ENCODE results near the gene RGS19.
A peak's percentile ranks its signal among the peaks of the same experiment; 100 is the strongest.

RGS19 gene

GRCh38 chr20:64065062-64065973 is 14.0 kb downstream of the RGS19 start:
- no peak overlapping the region for H3K4me3 ChIP-seq (ENCODE audit: low read depth, low read length)

GRCh38 chr20:64064145-64064698 is 15.1 kb downstream of the RGS19 start:
- no peak overlapping the region for H3K4me3 ChIP-seq (ENCODE audit: low read depth, low read length)

DNA sequence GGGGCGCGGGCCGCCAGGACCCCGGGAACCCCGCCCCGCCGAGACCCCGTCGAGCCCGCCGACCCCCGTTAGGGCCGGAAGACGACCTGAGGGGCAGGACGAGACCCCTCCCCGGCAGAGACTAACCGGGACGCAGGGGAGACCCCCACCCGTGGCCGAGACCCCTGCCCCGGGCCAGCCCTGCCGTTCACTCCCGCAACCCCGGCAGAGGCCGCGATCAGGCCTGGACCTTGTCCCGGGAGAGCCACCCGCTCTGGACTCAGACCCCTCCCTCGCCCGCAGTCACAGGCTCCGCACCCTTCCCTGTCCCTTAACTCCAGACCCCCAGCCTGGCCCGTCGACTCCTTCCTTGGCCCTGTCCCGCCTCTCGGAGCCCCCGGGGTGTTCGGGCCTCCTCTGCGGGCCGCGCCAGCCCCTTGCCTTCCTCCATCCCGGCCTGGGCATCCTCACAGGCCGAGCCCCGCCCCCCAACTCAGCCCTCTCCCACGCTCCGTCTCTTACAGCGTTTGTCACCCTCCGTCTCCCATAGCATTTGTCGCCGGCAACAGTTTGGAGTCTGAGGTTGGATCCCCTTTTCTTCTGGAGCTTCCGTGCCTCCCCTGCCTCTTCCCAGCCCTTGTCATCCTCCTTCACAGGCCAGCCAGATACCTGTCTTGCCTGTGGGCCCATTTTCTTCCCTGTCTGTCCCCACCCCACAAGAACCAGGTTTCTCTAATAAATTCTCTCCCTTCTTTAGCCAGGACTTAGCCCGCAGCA is 15.8 kb downstream of the RGS19 start:
- H3K4me3 ChIP-seq (ENCODE audit: low read depth, low read length) = peak overlapping the region; percentile 72

DNA sequence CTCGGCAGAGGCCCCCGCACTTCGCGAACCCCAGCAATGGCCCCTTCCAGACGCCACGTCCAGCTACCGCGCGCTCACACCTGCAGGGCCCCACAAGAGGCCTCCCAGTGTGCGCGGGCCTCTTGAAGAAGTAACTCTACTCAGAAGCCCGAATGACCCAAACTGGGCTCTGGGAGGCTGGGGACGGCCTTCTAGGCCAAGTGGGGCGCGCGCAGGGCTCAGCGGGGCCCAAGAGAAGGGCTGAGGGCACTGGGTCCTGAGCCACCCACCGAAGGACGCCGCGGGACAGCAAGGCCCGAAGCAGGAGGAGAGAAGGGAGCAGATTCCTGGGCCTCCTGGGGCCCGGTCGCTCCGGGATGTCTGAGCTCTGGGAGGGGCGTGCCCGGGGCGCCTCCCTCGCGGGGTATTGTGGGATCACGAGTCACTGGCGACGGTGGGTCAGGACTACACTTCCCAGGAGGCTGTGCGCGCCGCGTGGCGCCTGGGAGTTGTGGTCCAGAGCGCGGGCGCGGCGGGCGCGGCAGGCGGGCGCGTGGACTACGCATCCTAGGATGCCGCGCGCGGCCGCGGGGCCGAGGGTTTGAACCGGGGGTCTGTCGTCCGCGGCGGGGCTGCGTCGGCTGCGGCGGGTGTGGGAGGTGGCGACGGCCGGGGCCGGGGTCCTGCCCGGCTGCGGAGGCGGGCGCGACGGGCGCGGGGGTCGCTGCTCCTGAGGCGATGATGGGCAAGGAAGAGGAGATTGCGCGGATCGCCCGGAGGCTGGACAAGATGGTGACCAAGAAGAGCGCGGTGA is 16.5 kb downstream of the RGS19 start, which contains the start of gene TCEA2:
TCEA2 (plus strand) TSS at position 603 of the 793 bp plus-strand sequence; CDS start at position 718, 115 bp downstream.
- peak within 1 kb of the TSS; percentile 72 for H3K4me3 ChIP-seq (ENCODE audit: low read depth, low read length)

- peak overlapping the region; percentile 72 for H3K4me3 ChIP-seq (ENCODE audit: low read depth, low read length)
These were observed 17.1 kb downstream of the RGS19 start for GRCh38 chr20:64062276-64062595.

DNA sequence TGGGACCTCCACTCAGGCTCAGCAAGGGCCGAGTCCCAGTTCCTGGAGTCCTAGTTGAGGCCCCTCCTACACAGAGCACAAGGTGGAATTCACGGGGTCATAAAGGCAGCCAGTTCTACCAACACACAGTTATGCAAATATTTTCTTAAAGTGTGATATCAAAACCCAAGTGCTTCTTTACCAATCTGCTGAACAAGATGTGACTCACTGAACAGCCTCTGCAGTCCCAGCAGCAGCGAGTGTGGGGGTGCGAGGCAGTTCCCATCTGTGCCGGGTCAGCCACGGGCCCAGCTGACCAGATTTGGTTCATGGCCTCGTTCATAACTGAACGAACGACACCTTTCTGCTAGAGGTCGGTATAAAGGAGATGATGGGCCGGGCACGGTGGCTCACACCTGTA is 20.8 kb downstream of the RGS19 start:
- no peak overlapping the region for H3K4me3 ChIP-seq (ENCODE audit: low read depth, low read length)

- H3K4me3 ChIP-seq (ENCODE audit: low read depth, low read length) = no peak overlapping the region
These were observed 21.5 kb downstream of the RGS19 start for GRCh38 chr20:64057628-64058498.

- H3K4me3 ChIP-seq (ENCODE audit: low read depth, low read length) = no peak overlapping the region
These were observed 22.3 kb downstream of the RGS19 start for GRCh38 chr20:64056889-64057627.

GRCh38 chr20:64056639-64056888 is 22.8 kb downstream of the RGS19 start:
- H3K4me3 ChIP-seq (ENCODE audit: low read depth, low read length) = no peak overlapping the region

DNA sequence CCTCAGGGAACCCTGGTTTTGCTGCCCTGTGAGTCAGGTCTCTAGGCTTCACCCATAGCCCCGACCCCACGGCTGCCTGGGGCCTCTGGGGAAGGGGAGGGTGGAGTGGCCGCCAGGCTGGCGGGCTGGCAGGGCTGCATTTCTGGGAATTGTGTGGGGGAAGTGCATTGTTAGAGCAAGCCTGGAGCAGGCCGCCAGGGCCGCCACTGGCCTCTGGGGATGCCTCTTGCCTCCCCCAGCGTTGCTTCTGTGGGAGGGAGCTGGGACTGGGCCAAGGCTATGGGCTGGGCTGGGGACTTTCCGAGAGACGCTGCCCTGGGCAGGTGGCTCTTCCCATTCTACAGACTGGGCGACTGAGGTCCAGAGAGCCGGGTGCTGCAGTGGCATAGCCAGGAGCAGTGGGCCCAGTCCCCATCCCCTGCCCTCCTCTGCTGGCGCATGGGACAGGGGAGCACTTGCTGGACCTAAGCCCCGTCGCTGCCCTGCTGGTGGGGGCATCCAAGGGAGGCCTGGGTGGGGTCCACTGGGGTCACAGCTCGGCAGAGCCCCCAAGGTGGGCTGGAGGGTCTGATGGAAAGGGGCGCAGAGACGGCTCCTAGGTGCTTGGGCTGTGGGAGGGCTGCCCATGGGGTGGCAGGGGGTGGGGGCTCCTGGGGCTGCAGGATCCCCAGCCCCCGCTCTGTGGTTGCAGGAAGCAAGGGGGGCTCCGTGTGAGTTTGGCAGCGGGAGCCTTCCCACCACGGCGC is 23.3 kb downstream of the RGS19 start:
- no peak overlapping the region for H3K4me3 ChIP-seq (ENCODE audit: low read depth, low read length)

DNA sequence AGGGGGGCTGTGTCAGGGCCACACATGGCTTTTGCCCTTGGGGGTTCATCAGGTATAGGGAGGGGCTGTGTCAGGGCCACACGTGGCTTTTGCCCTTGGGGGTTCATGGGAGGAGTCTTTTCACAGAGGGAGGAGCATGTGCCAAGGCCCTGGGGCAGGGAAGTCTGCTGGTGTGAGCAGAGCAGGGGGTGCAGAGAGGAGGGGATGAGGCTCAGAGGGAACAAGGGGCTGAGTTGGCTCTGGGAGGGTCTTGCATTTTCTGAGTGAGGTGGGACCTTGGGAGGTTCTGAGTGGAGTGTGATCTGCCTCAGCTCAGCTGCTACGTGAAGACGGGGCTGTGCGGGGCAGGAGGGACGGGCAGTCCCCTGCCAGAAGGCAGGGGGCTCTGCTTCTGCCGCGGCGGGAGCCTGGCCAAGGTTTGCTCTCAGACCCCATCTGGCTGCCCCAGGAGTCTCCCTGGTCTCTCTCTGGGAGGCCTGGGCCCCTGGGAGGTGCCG is 23.9 kb downstream of the RGS19 start:
- no peak overlapping the region for H3K4me3 ChIP-seq (ENCODE audit: low read depth, low read length)

GRCh38 chr20:64053841-64054661 is 25.3 kb downstream of the RGS19 start:
- H3K4me3 ChIP-seq (ENCODE audit: low read depth, low read length) = no peak overlapping the region

DNA sequence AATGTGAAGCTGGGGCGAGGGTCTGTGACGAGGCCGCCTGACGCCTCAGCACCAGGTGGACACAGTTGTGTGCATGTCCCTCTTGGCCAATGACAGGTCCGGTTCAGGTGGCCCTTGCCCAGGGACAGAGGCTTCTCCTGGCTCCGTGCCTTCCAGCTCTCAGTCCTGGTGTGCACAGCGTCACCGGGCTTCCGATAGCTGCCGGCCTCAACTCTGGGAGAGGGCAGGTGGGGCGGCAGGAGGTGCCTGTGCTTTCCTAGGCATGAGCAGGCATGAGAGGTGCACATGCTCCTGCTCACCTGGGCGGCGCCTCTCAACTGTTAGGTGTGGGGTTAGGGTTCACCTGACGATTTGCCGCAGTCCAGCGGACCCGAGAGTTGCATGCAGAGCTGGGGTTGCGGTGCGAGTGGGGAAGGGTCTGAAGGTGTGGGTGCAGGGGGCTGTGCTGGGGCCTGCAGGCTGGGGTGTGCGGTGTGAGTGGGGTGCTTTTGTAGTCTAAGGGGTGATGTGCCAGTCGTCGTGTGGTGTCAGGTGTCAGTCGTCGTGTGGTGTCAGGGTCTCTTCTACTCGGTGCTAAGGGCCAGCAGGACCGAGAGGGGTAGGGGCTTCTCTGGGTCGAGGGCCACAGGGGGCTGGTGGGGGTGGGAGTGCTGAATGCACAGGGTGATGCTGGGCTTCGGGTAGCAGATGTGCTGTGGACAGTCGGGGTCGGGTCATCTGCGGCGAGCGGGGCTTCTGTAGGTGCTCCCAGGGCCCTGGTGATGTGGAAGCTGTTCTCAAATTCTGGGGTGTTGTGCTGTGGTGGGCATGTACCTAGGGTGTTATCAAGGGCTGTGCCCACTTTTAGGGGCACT is 26.1 kb downstream of the RGS19 start:
- H3K4me3 ChIP-seq (ENCODE audit: low read depth, low read length) = no peak overlapping the region

- no peak overlapping the region for H3K4me3 ChIP-seq (ENCODE audit: low read depth, low read length)
These were observed 27.0 kb downstream of the RGS19 start for GRCh38 chr20:64052326-64052722.

DNA sequence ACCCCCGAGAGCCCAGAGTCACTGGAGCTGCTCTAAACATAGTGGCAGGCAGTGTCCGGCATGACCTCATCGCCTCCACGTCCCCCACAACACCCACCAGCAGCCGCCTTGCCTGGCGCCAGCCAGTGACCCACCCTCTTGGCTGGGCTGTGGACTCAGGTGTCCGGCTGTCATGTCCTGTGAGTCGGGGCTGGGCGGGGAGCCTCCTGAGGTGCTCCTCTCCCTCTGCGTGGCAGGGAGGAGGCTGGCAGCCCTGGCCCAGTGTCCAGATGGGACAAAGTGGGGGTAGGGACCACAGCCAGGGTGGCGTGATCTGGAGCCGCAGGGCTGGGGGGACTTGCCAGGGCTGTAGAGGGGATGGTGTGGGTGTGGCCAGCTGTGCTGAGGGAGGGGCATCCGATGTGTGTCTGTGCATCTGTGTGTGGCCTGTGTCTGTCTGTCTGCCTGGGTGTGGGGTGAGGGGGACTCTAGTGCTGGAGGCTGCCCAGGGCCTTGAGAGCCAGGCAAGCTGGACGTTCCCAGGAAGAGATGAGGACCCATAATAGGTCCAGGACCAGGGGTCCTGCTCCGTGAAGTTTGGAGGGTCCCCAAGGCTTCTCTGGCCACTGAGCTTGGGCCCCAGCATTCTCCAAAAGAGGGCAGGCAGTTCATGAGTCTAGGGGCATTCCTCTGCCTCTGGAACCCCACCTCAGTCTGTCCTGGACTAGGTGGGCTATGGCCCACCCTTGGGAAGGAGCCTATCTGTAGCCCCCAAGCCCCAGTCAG is 27.6 kb downstream of the RGS19 start:
- no peak overlapping the region for H3K4me3 ChIP-seq (ENCODE audit: low read depth, low read length)

DNA sequence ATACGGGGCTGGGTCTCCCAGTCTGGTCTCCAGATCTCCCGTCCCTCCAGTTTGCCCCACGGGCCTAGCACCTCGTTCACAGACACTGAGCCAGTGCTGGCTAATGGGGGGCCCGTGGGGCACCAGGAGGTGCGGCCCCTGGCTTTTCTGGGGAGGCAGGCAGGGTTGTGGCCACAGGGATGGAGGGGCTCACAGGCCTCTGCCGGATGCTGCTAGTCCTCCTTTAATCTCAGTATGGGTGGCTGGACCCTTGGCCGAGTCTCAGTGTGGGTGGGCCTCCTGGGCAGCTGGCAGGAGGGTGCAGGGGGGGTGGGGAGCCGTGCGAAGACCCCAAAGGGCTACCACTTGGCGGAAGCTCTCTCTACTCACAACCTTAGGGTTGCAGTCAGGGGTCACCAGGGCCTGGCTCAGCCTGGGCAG is 28.3 kb downstream of the RGS19 start:
- H3K4me3 ChIP-seq (ENCODE audit: low read depth, low read length) = no peak overlapping the region

Data from iPS-11a (cell line).